Astrocyte of the spinal cord (primary cell): ENCODE results near the gene IL17REL.

Experiments used
- DNase-seq: peaks from one replicate; pipeline ENCODE4 v3.0.0; 2011; ENCODE audit warnings: low read depth, low spot score
- H3K4me3 ChIP-seq: 2 replicates; pipeline ENCODE4 v1.5.1; 2011; ENCODE audit warnings: low read depth, mild to moderate bottlenecking, low read length, moderate library complexity
- CTCF ChIP-seq: IDR thresholded peaks from 2 replicates; pipeline ENCODE4 v1.5.1; 2012; ENCODE audit warnings: low read depth, mild to moderate bottlenecking, low read length, inconsistent platforms
- in situ Hi-C: cut with HindIII; loops from 2 replicates; pipeline ENCODE4 v1.10.0; 2017; ENCODE audit warnings: low sequenced_read_pairs

IL17REL gene

GRCh38 chr22:50012211-50013181, at the start of gene IL17REL:
TSS of gene IL17REL (minus strand) at chr22:50012765. CDS start at chr22:50012646, 119 bp downstream.
- H3K4me3 ChIP-seq = no peak within 1 kb of the TSS
- in situ Hi-C loops = no loop called here

GRCh38 chr22:50061824-50062355, 49.3 kb upstream of the IL17REL start:
- in situ Hi-C loops = no loop called here
- DNase-seq = no peak
- no peak for TF ChIP-seq CTCF
- H3K4me3 ChIP-seq = no peak overlapping the region

More at GRCh38 chr22:50012211-50013181, at the start of gene IL17REL:
- TF ChIP-seq CTCF = peak; percentile 27
- no peak for DNase-seq

DNA sequence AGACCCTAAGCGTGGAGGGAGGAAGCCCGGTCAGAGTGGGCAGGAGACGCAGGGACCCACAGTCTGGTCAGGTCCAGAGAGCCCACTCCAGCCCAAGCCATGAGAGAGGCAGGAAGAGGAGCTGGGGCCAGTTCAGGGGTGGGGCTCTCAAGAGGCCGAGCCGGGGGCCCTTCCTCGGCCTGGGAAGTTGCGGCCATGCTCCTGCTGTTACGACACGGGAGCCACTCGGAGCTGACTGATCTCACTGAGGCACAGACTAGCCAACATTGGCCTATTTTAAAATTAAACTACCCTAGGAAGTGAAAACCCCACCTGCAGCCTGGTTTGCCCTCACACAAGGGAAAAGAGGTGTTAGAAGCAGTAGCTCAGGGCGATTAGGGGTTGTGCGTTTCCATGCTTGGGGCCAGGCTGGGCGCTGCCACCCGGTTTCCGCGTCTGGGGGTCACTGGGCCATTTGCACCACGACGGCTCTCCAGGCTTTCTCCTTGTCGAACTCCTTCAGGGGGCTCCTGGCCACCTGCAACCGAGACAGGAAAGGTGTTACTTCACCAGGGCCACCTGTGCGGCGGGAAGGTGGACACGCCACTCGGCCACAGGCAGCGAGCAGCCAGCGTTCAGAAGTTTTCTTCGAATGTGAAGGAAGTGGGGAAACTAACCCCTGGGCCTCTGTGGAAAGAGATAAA, 48.7 kb upstream of the IL17REL start:
- in situ Hi-C loops = no loop called here
- no peak for DNase-seq
- no peak overlapping the region for H3K4me3 ChIP-seq
- no peak for TF ChIP-seq CTCF

GRCh38 chr22:50060441-50061140, 48.0 kb upstream of the IL17REL start:
- in situ Hi-C loops = no loop called here

GRCh38 chr22:50059881-50060262, 47.3 kb upstream of the IL17REL start:
- in situ Hi-C loops = no loop called here
- H3K4me3 ChIP-seq = no peak overlapping the region
- DNase-seq = no peak
- TF ChIP-seq CTCF = no peak

More at GRCh38 chr22:50060441-50061140, 48.0 kb upstream of the IL17REL start:
- H3K4me3 ChIP-seq = no peak overlapping the region
- TF ChIP-seq CTCF = no peak
- DNase-seq = no peak
